HG02610 (cell line): ENCODE data around the gene ZNF428.
"Not testable (repeated sequence)": the region's sequence is repeated elsewhere in the genome, so short reads cannot be mapped to it uniquely, and the experiment has no call there.

Experiments
- ATAC-seq: cut with Tn5 transposase; IDR thresholded peaks from one replicate; pipeline ENCODE4 v1.9.1; 2021; ENCODE audit warnings: mild to moderate bottlenecking, moderate library complexity; ENCODE audit not compliant: unreplicated experiment

Gene ZNF428

DNA sequence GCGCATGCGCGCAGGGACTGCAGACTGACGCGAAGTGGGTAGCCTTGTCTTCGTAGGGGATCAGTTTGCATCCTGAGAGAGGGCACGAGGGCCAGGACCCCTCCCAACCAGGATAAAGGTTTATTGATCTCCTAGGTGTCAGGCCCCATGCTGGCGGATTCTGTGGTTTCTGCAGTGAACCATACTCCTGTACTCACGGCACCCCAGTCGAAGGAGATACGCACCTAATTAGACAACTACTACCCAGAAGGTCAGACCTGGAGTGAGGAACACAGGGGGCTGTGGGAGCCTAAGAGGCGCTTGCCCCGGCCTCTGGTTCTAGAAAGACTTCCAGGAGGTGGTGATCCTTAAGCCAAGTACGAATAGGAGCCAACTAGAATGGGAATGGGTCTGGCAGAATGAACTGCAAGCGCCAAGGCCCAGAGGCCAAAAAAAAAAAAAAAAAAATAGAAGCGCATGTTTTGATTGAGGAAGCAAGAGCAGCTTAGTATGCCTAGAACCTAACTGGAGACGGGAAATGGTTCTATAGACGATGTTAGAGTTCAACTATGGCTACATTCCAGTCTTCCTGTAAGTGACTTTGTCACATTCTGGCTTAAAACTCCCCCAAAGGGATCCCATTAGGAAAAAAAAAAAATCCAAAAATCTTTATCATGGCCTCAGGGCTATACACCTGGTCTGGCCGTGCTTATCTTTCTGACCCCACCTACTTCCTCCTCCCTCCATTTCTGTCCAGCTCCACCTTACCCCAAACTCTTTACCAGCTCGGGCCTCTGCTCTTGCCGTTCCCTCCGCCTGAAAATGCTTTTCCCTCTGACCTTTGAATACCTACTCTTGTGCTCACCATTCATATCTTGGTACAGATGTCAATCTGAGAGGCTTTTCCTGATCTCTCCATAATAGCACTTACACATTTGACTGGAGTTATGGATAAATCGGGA, 902 bp upstream of the ZNF428 start:
- no peak for ATAC-seq

DNA sequence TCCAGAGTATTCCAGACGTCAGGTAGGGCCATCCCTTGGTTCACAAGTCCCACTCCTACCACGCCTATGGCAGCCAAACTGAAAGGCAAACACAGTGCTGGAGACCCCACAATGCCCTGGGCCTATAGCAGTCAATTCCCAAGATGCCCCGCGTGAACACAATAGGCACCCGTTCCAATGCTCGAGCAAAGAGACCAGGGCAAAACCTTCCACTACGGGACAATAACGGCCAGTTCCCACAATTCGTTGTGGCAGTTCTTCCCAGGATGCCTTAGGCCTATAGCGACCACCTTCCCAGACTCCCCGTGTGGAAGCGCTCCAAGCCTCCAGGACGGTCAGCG, 538 bp downstream of the ZNF428 start:
- ATAC-seq = peak; percentile 19

DNA sequence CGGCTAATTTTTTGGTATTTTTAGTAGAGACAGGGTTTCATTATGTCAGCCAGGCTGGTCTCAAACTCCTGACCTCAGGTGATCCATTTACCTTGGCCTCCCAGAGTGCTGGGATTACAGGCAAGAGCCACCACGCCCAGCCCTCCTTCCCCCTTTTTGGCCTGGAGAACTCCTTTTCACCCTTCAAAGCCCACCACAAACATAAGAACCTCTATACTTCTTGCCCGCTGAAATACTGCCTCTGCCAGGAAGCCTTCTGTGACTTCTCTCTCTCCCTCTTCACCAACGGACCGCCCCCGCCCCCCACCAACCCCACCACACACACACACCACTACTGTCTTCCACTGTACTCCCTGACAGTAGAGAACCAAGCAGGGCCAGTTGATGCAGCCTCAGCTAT, 2.5 kb downstream of the ZNF428 start:
- no peak for ATAC-seq

DNA sequence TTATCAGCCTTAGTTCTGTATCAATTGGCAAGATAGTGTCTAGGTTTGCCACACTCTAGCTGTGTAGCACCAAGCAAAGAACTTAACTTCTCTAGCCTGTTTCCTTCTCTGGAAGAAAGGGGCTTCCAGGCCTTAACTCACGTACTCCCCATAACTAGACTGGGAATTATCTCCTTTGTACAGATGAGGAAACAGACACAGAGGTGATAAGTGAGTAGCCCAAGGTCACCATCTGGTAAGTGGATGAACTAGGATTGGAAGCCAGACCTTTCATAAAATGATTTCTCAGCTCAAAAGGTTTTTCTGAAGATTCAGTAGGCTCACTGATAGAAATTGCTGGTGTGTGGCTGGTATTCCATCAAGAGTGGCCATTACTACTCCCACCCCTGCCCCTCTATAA, 3.1 kb downstream of the ZNF428 start:
- ATAC-seq = no peak

DNA sequence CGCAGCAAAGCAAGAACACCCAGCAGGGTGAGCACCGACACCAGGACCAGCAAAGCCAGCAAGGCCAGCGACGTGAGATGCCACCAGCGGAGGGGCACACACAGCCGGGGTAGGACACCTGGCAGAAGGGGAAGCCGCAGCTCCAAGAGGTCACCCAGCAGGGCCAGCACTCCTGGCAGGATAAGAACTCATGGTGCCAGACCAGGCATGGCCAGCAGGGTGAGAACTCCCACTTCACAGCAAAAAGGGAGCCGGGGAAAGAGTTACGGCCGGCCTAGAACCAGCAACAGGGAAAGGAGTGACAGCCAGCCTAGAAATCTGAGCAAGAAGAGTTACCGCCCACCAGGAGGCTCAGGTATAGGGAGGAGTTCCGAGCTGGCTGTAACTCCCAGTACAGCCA, 7.1 kb downstream of the ZNF428 start:
- ATAC-seq = no peak

DNA sequence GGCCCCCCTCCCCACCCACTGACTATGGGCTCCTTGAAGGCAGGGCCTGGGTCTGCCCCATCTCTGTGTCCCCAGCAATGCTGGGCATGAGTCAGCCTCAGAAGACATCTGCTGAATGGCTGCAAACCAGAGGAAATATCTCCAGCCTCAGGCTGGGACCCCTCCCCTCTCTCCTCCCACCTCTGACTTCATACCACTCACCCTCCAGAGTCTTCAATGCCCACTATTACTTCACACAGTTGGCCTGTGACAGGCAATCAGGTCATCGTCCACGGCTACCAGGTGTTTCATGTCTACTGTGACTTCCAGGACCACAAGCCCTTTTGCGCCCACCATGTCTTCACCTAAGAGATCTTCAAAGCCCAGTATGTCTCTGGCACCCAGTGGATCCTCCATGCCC, 7.6 kb downstream of the ZNF428 start, which contains the start of gene SRRM5:
SRRM5 (plus strand) TSS at position 301 of the 400 bp plus-strand sequence; CDS start at position 335, 34 bp downstream.
- no peak for ATAC-seq

DNA sequence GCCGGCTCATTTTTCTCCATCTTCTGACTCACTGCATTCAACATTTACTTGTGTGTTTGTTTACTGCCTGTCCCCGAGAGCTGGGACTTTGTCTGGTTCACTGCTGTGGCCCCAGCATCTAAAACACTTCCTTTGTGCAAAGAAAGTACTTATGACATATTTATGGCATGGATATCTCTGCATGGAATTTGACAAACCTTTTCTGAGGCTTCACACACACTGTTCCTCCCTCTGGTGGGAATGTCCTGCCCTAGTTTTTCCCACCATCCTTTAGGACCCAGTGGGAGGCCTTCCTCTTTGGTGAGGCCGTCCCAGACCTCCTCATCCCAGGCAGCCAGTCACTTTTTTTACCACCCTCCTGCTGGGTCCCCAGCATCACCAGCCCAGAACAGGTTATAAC, 8.9 kb downstream of the ZNF428 start:
- no peak for ATAC-seq

DNA sequence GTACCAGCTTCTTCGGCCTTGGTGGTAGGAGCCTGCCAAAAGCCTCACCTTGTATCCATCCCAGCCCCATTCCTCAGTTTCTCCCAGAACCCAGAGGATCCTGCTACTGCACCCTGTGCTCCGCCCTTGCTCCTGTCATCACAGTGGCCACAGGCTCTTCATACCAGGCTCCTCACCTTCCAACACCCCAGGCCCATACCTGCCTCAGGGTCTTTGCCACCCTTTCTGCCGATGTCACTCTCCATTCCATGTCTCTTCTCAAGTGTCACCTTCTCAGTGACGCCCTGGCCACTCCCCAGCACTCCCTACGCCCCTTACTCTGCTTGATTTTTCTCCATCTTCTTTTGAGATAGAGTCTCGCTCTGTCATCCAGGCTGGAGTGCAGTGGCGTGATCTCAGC, 9.6 kb downstream of the ZNF428 start:
- ATAC-seq = no peak

DNA sequence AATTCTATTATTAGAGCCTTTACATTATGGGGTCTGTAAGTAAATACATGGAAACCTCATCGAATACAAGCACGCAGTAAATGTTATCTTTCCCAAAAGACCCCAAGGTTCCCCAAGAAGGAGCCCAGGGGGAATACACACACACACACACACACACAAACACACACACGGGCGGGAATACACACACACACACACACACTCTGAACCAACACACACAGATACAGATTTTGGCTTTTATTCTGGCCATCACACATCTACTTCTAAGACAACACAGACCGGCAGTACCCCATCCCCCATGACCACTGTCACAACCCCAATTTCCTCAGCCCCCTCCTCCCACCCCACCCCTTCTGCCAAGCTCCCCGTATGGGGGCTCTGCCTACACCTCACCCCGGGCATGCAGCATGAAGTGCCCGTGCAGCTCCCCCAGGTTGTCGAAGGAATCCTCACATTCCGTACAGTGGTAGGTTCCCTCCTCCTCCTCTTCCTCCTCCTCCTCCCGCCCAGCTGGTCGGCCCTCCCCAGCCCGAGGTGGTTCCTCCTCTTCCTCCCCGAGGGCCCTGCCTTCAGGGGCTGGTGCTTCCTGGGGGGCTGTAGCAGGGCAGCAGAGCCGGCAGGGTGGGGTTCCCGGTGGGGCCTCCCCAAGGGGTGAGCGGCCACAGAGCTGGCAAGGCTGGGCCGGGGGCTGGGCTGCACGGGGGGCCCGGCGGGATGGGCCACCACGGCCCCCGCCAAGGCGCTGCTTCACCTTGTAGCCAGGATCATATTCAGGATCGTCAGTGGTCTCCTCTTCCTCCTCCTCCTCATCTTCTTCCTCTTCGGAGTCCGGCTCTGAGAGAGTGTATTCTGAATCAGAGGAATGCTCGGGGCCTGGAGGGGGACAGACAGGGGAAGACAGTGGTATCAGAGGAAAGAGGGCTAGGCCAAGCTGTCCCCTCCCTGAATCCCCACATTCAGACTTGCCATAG, 11.9 kb downstream of the ZNF428 start:
- ATAC-seq = no peak

DNA sequence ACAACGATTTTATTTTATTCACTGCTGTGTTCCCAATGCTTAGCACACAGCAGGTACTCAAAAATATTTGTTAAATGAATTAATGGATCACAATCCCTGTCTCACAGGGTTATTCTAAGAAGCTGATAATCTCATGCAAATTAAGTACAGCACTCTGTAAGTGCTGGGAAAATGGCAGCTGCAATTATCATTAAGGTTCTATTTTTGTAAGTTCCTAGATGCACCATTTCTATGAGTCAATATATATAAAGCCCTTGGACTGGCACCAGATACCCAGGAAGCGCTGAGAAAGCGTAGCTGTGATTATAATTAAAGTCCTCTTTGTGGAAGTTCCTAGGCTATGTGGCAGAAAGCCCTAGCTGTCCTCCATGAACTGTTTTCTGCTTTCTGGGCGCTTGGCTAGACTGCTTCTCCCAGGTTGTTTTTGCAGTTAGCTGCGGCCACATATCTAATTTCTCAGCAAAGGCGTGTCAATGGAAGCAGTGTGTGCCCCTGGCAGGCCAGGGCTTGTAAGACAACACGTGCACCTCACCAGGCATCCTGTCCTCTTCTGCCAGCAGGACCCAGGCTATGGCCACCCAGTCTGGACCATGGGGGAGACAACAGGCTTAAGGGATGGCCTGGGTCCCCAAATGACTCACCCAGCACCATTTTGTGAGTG, 12.7 kb downstream of the ZNF428 start:
- no peak for ATAC-seq

DNA sequence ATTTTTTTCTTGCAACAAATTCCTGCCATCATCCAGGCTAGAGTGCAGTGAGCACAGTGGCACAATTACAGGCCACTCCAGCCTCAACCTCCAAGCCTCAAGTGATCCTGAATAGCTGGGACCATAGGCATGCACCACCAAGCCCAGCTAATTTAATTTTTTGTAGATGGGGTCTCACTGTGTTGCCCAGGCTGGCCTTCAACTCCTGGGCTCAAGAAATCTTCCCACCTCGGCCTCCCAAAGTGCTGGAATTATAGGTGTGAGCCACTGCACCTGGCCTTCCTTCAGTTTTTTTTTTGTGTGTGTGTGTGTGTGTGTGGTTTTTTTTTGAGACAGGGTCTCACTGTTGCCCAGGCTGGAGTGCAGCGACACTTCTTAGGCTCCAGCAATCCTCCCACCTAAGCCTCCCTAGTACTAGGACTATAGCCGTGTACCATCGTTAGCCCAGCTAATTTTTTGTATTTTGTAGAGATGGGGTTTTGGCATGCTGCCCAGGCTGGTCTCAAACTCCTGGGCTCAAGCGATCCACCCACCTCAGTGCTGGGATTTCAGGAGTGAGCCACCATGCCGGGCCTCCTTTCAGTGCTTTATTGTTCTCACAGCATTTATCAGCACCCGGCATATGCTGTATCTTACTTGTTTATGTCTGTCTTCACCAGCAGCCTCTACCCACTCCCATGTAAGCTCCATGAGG, 13.4 kb downstream of the ZNF428 start:
- ATAC-seq = no peak

DNA sequence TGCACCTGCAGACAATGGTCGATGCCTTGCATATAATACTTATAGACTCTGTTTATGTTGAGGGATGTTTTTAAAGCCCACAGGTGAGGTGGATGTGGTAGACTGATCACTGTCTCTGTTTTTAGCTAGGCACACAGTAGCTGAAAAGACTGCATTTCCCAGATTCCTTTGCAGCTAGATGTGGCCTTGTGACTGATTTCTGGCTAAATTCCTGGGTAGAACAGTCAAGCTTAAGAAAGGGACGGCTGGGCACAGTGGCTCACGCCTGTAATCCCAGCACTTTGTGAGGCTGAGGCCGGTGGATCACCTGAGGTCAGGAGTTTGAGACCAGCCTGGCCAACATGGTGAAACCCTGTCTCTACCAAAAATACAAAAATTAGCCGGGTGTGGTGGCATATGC, 19.1 kb downstream of the ZNF428 start:
- not testable (repeated sequence) for ATAC-seq

DNA sequence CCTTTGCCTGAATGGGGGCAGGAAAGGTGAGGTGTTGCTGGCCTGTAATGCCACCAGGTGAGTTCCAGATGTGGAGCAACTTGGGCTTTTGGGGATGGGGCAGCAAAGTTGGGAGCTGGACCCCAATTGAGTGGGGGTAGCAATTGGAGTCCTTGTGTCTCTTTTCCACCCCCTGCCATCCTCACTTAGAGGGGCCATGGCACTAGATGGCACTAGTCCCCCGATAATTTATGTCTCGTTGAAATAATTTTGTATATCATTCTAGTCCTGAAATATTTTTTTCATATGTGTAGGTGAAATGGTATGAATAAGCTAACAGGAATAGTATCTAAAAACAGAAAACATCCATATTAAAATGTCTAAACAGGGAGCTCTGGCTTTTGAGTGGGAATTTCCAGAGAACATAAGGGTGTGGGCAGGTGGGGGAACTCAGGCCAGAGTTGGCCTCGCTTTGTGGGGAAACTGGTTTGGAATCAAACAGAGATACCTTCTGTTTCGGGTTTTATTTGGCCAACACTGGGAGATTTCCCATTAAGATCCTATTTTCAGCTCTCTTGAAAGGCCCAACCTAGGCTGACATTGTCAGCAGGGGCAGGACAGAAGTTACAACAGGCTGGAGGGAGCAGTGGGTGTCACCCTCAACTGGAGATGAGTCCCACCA, 19.7 kb downstream of the ZNF428 start:
- no peak for ATAC-seq

DNA sequence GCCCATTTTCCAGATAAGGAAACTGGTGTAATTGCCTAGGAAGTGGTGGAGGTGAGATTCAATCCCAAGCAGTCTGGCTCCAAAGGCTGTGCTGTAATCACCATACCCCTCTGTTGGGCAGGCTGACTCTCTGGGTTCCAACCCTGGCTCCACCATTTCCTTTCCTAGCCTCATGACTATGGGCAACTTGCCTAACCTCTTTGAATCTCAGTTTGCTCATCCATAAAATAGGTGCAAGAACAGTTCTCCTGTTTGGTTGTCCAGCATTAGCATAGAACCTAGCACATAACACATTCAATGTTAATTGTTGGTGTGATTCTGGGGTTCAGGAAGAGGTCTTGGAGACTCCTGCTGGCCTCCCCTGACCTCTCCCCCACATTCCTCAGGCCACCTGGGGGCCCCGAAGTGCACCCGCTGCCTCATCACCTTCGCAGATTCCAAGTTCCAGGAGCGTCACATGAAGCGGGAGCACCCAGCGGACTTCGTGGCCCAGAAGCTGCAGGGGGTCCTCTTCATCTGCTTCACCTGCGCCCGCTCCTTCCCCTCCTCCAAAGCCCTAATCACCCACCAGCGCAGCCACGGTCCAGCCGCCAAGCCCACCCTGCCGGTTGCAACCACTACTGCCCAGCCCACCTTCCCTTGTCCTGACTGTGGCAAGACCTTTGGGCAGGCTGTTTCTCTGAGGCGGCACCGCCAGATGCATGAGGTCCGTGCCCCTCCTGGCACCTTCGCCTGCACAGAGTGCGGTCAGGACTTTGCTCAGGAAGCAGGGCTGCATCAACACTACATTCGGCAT, 20.8 kb downstream of the ZNF428 start:
- no peak for ATAC-seq

DNA sequence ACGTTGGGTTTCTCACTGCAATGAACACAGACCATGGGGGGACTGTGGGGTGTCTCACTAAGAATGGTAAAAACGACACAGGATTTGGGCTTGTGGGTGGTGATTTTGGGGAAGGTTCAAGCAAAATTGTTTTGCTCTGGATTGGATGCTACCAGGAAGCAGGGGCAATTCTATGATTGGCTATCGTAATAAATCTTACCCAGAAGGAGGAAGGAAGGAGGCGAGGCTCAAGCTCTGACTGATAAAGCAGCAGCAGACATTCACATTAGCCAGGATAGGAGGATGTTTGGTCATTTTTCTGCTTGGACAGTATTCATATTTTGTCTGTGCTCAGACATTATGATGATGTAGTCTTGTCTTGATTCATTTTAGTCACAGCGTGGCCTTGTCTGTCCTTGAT, 21.6 kb downstream of the ZNF428 start:
- no peak for ATAC-seq

DNA sequence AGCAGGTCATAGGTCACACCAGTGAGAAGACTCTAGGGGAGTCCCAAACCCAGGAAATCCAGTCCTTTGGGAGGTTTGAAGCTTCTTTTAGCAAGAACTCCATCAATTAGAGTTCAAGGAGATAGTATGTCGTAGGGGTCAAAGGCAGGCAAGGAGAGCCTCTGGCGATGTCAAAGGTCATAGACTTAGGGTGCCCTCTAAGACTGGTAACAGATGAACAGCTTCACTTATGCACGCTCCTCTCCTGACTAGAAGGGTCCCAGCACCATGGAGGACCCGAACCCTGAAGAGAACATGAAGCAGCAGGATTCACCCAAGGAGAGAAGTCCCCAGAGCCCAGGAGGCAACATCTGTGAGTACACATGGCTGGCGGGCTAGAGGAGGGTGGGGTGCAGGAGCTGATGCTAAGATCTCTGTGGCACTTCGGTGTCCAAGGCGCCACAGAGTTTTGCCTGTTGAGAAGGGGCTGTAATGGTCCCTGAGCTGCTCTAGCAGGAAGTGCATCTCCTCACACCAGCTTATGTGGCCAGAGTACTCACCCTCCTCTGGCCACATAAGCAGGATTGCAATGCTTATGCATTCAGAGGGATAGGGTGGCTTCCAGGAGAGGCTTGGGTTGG, 22.5 kb downstream of the ZNF428 start:
- ATAC-seq = no peak

DNA sequence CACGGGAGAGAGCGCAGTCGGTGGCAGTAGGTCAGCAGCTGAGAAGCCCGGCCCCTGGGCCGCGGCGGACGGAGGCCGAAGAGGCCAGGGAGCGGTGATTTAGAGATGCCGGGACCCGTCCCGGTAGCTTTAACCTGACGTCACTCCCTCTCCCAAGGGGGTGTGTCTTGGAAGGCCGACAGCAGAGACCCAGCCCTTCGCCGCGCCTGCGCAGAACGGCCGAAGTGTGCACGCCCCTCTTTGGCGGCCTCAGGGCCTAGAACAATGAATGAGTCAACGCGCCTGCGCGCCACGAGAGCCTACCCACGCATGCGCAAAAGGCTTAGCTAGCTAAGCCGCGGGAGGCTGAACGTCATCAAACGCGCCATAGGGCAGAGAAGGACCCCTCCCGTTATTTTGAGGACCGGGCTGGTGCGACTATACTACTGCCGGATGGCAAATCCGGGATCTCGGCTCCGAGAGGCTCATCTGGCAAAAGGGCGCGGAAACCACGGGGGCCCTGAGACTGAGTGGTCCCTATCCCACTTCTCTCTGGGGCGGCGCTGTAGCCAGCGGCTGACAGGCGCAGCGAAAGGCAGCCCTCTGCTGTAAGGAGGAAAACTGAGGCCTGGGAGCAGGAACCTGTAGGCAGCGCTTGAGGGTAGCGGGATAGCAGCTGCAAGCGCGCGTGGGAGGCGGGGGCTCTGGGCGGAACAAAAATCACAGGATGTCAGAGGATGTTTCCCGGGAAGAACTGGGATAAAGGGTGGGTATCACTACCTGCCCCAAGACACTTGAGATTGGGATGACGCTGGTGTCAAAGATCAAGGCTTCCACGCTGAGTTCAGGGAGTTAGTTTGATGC, 23.2 kb downstream of the ZNF428 start, which contains the start of the genes IRGQ and ZNF576:
IRGQ (minus strand) TSS at position 136 of the 843 bp plus-strand sequence. CDS start 796 bp downstream, outside the sequence.
ZNF576 (plus strand) TSS at position 597 of the 843 bp plus-strand sequence. CDS start 514 bp downstream, outside the sequence.
- ATAC-seq = peak; percentile 77

DNA sequence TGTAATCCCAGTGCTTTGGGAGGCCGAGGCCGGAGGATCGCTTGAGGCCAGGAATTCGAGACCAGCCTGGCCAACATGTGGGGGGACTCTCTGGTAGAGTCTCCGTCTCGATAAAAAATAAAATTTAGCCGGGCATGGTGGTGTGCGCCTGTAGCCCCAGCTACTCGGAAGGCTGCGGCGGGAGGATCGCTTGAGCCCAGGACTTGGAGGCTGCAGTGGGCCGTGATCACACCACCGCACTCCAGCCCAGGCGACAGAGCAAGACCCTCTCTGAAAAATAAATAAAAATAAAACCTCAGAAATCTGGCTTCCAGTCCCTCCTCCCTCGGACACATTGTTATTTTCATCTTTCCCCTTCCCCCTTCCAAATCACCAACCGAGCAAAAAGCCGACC, 23.8 kb downstream of the ZNF428 start:
- no peak for ATAC-seq
